ENCODE measurements around the gene CSF3. TPM values are rescaled to one million over a fixed set of nuclear protein-coding genes. Genes with fewer than 3 reads are reported as not detected.
A peak's percentile ranks its signal among the peaks of the same experiment; 100 is the strongest.

CSF3 gene
- total and polyA plus RNA-seq, 2 of the 13 experiments (the other 11 are each of a cell fraction or from before 2014, with no cell fraction given) = 0.09 TPM; not detected in 1

DNA sequence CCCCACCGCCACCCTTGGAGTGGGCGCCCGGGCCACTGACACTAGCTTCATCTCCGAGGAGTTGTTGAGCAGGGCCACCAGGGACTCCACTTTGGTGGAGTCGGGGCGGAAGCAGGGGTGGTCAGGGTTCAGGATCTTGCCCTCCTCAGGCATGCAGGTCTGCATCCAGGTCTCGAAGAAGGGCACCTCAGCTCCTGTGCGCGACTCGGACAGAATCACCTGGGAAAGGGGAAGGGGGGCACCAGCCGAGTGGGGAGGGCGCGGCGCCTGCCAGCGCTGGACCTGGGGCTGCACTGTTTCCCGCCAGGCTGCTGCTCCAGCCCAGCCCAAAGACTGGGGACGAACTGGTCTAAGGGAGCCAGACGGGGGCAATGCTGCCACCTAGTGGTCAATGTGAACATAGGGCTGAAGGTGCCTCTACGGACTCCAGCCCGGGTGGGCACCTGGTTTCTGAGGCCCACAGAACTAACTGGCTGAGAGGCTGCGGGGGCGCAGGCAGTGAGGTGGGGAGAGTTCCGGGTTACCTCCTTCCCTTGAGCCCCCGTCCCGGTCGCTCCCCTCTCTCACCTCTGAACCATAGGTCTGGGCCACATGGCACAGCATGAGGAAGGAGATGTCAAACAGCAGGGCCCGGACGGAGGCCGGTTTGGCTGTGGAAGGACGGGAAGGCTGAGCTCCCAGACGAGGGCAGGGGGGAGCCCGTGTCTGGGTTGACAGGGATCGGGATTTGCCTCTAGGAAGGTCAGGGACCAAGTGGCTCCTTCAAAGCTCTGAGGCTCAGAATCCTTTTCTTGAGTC lies 11.8 kb downstream of the CSF3 start (continued):
- TF ChIP-seq, protein P1, sequence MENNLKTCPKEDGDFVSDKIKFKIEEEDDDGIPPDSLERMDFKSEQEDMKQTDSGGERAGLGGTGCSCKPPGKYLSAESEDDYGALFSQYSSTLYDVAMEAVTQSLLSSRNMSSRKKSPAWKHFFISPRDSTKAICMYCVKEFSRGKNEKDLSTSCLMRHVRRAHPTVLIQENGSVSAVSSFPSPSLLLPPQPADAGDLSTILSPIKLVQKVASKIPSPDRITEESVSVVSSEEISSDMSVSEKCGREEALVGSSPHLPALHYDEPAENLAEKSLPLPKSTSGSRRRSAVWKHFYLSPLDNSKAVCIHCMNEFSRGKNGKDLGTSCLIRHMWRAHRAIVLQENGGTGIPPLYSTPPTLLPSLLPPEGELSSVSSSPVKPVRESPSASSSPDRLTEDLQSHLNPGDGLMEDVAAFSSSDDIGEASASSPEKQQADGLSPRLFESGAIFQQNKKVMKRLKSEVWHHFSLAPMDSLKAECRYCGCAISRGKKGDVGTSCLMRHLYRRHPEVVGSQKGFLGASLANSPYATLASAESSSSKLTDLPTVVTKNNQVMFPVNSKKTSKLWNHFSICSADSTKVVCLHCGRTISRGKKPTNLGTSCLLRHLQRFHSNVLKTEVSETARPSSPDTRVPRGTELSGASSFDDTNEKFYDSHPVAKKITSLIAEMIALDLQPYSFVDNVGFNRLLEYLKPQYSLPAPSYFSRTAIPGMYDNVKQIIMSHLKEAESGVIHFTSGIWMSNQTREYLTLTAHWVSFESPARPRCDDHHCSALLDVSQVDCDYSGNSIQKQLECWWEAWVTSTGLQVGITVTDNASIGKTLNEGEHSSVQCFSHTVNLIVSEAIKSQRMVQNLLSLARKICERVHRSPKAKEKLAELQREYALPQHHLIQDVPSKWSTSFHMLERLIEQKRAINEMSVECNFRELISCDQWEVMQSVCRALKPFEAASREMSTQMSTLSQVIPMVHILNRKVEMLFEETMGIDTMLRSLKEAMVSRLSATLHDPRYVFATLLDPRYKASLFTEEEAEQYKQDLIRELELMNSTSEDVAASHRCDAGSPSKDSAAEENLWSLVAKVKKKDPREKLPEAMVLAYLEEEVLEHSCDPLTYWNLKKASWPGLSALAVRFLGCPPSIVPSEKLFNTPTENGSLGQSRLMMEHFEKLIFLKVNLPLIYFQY (CRISPR knock-in tag; IDR thresholded peaks at IDR 0.05; ENCODE audit: borderline replicate concordance) = 0 out of 2 replicates have a peak, but pooled peaks have one; percentile 56
- TF ChIP-seq, protein P2, sequence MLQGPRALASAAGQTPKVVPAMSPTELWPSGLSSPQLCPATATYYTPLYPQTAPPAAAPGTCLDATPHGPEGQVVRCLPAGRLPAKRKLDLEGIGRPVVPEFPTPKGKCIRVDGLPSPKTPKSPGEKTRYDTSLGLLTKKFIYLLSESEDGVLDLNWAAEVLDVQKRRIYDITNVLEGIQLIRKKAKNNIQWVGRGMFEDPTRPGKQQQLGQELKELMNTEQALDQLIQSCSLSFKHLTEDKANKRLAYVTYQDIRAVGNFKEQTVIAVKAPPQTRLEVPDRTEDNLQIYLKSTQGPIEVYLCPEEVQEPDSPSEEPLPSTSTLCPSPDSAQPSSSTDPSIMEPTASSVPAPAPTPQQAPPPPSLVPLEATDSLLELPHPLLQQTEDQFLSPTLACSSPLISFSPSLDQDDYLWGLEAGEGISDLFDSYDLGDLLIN (CRISPR knock-in tag; IDR thresholded peaks at IDR 0.05; ENCODE audit: borderline replicate concordance) = no peak
- TF ChIP-seq GFI1 (CRISPR knock-in tag; IDR thresholded peaks at IDR 0.05; ENCODE audit: borderline replicate concordance) (no peak), KAT8 (CRISPR knock-in tag; IDR thresholded peaks at IDR 0.05) (no peak), ZBTB20 (CRISPR knock-in tag; IDR thresholded peaks at IDR 0.05; ENCODE audit: borderline replicate concordance, low read depth) (no peak), KLF6 (CRISPR knock-in tag; IDR thresholded peaks at IDR 0.05) (no peak), ZNF143 (CRISPR knock-in tag; IDR thresholded peaks at IDR 0.05) (no peak), RBFOX2 (IDR thresholded peaks at IDR 0.05; ENCODE audit: low read depth, low read length) (peak; percentile 34; the same call in 1 of the 2 replicates), CBX2 (IDR thresholded peaks at IDR 0.05; ENCODE audit: low read depth, low read length) (no peak), CBX2 (CRISPR knock-in tag; IDR thresholded peaks at IDR 0.05; ENCODE audit: low read depth) (no peak)
- TF ChIP-seq, protein P3, sequence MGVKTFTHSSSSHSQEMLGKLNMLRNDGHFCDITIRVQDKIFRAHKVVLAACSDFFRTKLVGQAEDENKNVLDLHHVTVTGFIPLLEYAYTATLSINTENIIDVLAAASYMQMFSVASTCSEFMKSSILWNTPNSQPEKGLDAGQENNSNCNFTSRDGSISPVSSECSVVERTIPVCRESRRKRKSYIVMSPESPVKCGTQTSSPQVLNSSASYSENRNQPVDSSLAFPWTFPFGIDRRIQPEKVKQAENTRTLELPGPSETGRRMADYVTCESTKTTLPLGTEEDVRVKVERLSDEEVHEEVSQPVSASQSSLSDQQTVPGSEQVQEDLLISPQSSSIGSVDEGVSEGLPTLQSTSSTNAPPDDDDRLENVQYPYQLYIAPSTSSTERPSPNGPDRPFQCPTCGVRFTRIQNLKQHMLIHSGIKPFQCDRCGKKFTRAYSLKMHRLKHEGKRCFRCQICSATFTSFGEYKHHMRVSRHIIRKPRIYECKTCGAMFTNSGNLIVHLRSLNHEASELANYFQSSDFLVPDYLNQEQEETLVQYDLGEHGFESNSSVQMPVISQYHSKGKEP (CRISPR knock-in tag; IDR thresholded peaks at IDR 0.05) = no peak
- TF ChIP-seq, protein P4, sequence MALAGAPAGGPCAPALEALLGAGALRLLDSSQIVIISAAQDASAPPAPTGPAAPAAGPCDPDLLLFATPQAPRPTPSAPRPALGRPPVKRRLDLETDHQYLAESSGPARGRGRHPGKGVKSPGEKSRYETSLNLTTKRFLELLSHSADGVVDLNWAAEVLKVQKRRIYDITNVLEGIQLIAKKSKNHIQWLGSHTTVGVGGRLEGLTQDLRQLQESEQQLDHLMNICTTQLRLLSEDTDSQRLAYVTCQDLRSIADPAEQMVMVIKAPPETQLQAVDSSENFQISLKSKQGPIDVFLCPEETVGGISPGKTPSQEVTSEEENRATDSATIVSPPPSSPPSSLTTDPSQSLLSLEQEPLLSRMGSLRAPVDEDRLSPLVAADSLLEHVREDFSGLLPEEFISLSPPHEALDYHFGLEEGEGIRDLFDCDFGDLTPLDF (CRISPR knock-in tag; IDR thresholded peaks at IDR 0.05) = no peak
- TF ChIP-seq, protein P5, sequence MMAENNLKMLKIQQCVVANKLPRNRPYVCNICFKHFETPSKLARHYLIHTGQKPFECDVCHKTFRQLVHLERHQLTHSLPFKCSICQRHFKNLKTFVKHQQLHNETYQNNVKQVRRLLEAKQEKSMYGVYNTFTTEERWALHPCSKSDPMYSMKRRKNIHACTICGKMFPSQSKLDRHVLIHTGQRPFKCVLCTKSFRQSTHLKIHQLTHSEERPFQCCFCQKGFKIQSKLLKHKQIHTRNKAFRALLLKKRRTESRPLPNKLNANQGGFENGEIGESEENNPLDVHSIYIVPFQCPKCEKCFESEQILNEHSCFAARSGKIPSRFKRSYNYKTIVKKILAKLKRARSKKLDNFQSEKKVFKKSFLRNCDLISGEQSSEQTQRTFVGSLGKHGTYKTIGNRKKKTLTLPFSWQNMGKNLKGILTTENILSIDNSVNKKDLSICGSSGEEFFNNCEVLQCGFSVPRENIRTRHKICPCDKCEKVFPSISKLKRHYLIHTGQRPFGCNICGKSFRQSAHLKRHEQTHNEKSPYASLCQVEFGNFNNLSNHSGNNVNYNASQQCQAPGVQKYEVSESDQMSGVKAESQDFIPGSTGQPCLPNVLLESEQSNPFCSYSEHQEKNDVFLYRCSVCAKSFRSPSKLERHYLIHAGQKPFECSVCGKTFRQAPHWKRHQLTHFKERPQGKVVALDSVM (CRISPR knock-in tag; IDR thresholded peaks at IDR 0.05) = no peak

All from HepG2 (cell line).